Activated CD4-positive, alpha-beta T cell treated with anti-CD3 and anti-CD28 coated beads, Interleukin-2, amount 50 U/mL, for 4 hours (primary cell): ENCODE data around the gene GLRA1.
"Not testable (repeated sequence)": the region's sequence is repeated elsewhere in the genome, so short reads cannot be mapped to it uniquely, and the experiment has no call there.

Experiments
- DNase-seq, 2 experiments: peaks; one replicate each; pipeline ENCODE4 v3.0.0-alpha.2; 2020

GLRA1 gene

DNA sequence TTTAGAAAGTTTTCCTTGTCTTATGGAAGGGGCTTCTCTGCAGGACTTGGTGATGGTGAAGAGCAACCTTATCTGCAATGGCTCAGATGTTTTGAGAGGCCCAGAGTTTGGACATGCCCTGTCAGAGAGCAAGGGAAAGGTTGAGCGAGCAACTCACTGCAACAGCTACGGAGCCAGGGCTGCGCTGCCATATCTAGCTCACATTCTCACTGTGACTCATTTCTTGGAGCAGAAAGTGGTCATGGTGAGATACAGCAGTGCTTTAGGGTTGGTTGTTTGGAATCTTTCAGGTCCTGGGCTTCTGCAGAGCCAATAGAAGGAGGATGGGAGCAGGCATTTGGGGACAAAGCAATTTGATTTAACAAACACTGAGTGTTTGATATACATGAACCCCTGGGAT, 12.3 kb downstream of the GLRA1 start:
- DNase-seq, result no peak

GRCh38 chr5:151911011-151911410, 13.6 kb downstream of the GLRA1 start:
- DNase-seq, result no peak

DNA sequence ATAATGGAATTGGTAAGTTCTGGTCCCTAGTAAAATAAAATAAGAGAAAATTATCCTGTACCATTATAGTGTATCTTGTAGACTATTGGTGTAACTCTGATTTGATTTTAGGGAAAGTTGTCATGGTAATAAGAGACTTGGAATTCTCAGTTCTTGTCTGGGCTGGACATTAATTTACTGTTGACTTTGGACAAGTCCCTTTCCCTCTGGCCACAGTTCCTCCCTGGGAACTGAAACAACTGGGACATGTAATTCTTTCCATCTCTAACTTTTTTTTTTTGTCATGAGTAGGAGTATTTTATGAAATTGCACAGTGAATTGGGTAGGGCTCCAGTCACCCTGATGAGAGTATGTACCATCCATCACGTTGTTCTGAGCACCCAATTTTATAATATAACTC, 15.0 kb downstream of the GLRA1 start:
- no peak for DNase-seq

DNA sequence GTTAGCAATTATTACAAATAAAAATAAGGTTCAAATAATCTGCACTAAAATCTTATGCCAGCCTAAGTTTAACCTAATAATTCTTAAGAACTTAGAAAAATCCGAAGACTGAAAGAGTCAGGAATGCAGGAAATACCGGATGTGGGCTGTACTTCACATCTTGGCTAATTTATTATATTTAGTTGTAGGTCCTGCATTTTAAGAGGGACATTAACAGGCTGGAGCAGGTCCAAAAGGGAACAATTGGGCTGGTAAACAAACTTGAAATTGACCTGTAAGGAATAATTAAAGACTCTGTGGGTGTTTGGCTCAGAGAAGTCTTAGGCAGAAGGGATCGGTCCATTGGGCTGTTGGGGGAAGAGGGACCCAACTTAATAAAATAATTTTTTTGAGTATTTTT, 18.4 kb downstream of the GLRA1 start:
- no peak for DNase-seq

DNA sequence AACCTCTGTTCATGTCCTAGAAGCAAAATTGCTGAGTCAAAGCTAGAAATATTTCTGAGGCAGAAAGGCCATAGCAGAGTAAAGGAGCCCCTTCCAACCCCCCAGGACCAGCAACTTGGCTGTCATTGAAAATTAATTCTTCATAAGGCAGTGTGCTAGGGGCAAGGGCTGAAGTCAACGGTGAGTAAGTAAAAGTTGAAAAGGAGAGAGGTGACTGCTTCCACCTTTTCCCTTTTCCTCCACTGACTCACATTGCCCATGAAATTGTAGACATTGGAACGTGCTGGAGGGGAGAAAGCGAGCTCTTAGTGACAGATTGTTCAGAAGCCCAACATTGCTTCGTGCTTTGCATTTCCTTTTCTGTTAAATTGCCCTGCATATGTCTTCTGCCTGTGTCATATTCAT, 19.1 kb downstream of the GLRA1 start:
- no peak for DNase-seq

GRCh38 chr5:151904909-151905308, 19.7 kb downstream of the GLRA1 start:
- DNase-seq, result no peak

- no peak for DNase-seq
Observed at GRCh38 chr5:151904127-151904526, 20.5 kb downstream of the GLRA1 start.

GRCh38 chr5:151903243-151903653, 21.4 kb downstream of the GLRA1 start:
- no peak for DNase-seq

DNA sequence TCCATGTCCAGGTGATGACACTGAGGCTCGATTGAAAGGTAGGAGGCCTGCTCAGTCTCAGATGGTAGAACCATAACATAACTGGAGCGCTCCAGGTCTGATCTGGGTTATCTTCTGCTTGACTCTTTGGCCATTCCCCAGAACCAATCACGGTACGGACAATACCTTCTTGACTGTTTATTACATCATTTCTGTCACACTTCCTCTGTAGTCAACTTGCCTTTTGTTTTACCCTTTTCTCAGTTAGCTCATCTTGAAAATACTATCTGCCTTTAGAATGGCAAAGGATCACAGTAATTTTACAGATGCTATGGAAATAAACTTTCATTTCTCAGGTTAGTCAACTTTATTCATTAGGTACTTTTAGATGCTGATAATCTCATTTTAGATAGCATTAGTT, 22.4 kb downstream of the GLRA1 start:
- no peak for DNase-seq

DNA sequence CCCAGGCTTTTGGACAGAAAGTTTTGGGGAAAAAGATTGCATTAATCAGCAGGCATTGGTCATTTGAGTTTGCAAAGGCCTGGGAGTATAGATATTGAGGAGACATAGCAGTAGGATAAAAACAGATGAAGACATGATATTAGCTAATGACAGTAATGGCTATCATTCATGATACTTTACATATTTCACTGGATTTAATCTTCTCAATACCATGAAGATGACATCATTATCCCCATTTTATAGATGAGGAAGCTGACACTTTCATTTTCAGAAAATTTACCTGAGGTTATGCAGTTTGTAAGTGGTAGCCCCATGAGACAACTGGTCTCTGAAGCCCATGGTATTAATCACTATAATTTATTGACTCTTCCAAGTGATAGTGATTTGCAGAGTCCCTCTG, 23.0 kb downstream of the GLRA1 start:
- no peak for DNase-seq

GRCh38 chr5:151900891-151901290, 23.8 kb downstream of the GLRA1 start:
- no peak for DNase-seq

DNA sequence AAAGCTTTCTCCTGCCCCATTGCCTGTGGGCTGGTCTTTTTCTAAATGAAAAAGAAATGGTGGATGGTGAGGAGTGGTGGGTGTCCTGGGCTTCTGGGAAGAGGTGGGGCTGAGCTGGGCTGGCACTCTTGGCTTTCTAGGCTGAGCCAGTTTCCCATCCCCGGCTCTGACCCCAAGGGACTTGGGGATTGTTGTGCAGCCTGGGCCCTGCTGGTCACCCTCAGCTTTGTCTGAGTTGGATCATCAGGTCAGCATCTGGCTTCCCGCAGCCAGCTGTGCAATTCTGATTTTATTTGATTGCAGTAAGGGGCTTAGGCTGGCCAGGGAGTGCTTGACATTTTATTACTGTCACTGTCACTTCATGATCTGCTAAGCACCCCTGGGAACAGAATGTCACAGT, 25.3 kb downstream of the GLRA1 start:
- no peak for DNase-seq

- no peak for DNase-seq
Observed at GRCh38 chr5:151897896-151898295, 26.8 kb downstream of the GLRA1 start.

DNA sequence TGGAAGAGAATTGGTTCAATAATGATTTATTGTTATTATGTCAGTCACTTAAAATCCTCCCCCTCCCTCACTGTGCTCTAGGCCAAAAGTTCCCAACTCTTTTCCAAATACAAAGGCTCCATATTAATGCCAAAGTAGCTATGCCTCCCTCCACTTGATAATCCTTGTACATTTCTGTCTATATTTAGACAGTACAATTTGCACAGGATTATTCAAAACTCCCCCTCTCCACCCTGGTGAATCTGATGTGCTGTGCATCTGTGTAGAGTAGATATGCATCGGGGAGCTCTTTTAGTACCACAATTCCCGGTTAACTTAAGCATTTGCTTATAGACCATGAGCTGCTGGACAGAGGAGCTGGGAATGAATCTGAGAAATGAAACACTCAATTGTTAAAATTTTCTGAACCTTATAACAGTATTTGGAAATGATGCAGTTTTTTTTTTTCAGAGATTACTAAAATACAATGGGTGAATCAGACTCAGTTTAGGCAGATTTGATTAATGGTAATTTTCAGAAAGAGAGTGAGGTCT, 27.6 kb downstream of the GLRA1 start:
- no peak for DNase-seq

DNA sequence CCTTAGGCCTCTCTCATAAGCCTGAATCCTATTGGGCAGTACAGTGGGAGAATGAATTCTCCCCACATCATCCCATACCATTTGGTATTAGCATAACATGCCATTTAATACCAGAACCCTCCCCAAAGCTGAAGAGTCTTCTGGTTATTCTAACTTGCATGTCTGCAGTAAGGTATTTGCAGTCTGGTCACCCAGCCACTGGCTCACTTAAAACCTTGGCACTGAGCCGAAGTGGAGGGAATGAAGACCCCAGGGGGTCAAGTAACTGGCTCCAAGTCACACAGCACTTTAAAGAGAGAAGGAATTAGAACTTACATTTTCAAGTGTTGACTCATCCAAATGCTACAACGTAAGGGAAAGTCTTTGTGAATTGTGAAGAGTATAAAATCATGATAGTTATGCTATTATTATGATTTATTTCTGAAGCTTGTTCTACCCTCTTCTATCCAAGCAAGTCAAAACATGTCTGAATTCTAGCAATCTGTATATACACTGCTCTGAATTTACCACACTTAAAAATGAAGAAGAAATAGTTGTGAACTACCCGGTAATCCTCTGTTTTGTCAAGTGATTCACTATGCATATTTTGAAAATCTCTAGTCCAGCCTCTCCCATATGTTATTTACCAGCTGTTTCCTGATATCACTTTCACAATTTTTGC, 28.5 kb downstream of the GLRA1 start:
- DNase-seq, result no peak

DNA sequence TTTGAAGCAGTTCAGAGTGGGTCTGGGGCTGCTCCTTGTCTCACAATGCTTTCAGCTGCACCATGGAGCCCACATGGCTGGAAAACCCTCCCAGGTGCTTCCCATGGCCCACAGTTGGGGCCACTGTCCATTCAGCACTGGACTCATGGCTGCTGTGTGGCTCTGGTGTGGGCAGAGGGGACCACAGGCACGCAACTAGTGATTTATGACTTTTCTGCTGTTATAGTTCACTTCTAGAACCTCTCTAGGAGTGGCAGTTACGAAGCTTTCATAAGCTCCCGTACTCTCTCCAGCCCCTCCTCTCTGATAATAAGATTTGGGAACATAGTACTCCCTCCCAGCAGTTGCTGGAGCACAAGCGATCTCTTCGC, 29.0 kb downstream of the GLRA1 start:
- DNase-seq, result no peak

DNA sequence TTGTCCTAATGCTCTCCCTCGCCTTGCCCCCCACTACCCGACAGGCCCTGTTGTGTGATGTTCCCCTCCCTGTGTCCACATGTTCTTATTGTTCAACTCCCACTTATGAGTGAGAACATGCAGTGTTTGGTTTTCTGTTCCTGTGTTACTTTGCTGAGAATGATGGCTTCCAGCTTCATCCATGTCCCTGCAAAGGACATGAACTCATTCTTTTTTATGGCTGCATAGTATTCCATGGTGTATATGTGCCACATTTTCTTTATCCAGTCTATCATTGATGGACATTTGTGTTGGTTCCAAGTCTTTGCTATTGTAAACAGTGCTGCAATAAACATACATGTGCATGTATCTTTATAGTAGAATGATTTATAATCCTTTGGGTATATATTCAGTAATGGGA, 31.2 kb downstream of the GLRA1 start:
- DNase-seq, result not testable (repeated sequence)

GRCh38 chr5:151892393-151892792, 32.3 kb downstream of the GLRA1 start:
- DNase-seq, result no peak

GRCh38 chr5:151890299-151890698, 34.4 kb downstream of the GLRA1 start:
- DNase-seq, result no peak

- DNase-seq, result no peak
Observed at GRCh38 chr5:151889614-151890013, 35.0 kb downstream of the GLRA1 start.

- no peak for DNase-seq
Observed at GRCh38 chr5:151886546-151887275, 37.9 kb downstream of the GLRA1 start.

DNA sequence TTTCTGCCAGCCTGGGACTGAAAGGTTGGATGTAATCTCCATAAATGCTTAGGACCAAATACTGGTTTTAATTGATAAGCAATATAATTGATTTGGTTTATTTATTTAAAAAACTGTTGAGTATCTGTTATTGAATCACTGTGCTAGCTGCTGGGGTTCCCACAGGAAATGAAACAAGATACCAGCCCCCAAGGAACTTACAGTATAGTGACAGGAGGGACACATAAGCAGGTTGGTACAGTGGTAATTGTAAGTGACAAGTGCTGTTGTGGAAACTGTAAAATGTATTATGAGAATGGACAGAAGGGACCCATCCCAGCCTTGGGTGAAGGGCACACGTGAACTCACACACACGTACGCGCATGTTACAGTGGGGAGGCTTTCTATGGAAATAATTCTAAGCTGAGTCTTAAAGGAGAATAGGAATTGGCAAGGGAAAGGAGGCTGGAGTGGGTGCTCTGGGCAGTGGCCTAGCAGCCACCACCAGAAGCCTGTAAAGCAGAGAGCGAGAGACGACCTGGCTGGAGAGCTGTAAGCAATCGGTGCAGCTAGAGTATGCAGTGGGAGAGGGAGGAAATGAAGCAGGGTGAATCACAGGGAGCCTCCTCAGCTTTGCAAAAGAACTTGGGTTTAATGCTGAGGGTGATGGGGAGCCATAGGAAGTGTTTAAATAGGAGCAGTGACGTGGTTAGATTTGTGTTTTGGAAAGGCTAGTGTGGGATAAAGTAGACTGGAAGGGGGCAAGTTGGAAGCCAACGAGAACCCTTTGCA, 39.3 kb downstream of the GLRA1 start:
- no peak for DNase-seq

- DNase-seq, result no peak
Observed at GRCh38 chr5:151881621-151882225, 42.9 kb downstream of the GLRA1 start.
